Gastrocnemius medialis (tissue), 4 donors: Measurements from ENCODE around the gene ADAMTS14. TPM values are rescaled to one million over a fixed set of nuclear protein-coding genes. Genes with fewer than 3 reads are reported as not detected.

Experiments used
- ATAC-seq, 2 donors: fragments of 150-250 bp; one replicate each; pipeline ENCODE4 v1.9.1; 2016
- DNase-seq, 2 donors: peaks; one replicate each; pipeline ENCODE4 v3.0.0-alpha.2; 2019
- H3K27ac ChIP-seq, 4 donors: fragments of 200-600 bp; sonication (generic); 1 replicate in 1 of 4; 2 replicates in 3 of 4; pipeline ENCODE4 v1.5.1; 2016 to 2018; ENCODE audit warnings: mild to moderate bottlenecking in 2 of 4, moderate library complexity in 1 of 4
- H3K27me3 ChIP-seq, 3 donors: fragments of 200-600 bp; sonication (generic) in 2 of 3; 1 replicate in 1 of 3; 2 replicates in 2 of 3; pipeline versions ENCODE4 v1.5.1 to v1.6.0; 2016 to 2019; ENCODE audit warnings: mild to moderate bottlenecking in 1 of 3, moderate library complexity in 1 of 3
- H3K36me3 ChIP-seq, 2 donors: fragments of 200-600 bp; sonication (generic) in 1 of 2; one replicate each; pipeline ENCODE4 v1.5.1; 2017 to 2018
- H3K4me1 ChIP-seq, 2 donors: fragments of 200-600 bp; sonication (generic) in 1 of 2; one replicate each; pipeline ENCODE4 v1.5.1; 2016 to 2017; ENCODE audit warnings: mild to moderate bottlenecking in 2 of 2
- H3K4me3 ChIP-seq, 4 donors: fragments of 200-600 bp; sonication (generic) in 3 of 4; 1 replicate in 1 of 4; 2 replicates in 3 of 4; pipeline ENCODE4 v1.5.1; 2016 to 2019; ENCODE audit warnings: mild to moderate bottlenecking in 2 of 4
- H3K9me3 ChIP-seq, 3 donors: fragments of 200-600 bp; sonication (generic) in 2 of 3; 1 replicate in 1 of 3; 2 replicates in 2 of 3; pipeline ENCODE4 v1.5.1; 2016 to 2019
- POLR2A ChIP-seq, 2 donors: fragments of 450-650 bp; IDR thresholded peaks; one replicate each; pipeline ENCODE4 v1.6.1; 2017; ENCODE audit warnings: antibody characterized with exemption in 2 of 2, mild to moderate bottlenecking in 2 of 2, moderate library complexity in 2 of 2
- in situ Hi-C, 4 donors: fragments of 200-750 bp; cut with MboI; loops; one replicate each; pipeline versions ENCODE4 v1.15.0 to v1.8.0; 2017; ENCODE audit warnings: low sequenced_read_pairs in 4 of 4
- intact Hi-C: fragments of 100-400 bp; cut with DNase I; formaldehyde crosslinking; loops from one replicate; pipeline ENCODE4 v1.15.1; 2023; ENCODE audit warnings: low total_unique reads
- total RNA-seq, 4 donors: library from RNA; depleted of rRNA; stranded (reverse); fragments of >200 nt; gene quantifications; one replicate each; pipeline versions ENCODE4 v1.1.0 to v1.2.3, GENCODE V29; 2016
- TF ChIP-seq, protein P1 (sequence below), 5 experiments: fragments of 450-650 bp in 3 of 5; fragments of 200-600 bp in 2 of 5; sonication (generic) in 2 of 5; IDR thresholded peaks in 4 of 5; conservative IDR thresholded peaks in 1 of 5; 1 replicate in 4 of 5; 2 replicates in 1 of 5; pipeline ENCODE4 v1.5.1; 2016 to 2019; ENCODE audit warnings: antibody characterized with exemption in 5 of 5, mild to moderate bottlenecking in 3 of 5, moderate library complexity in 3 of 5

ADAMTS14 gene
- total RNA-seq, 4 donors from 2014 or later = 0.10 TPM; not detected in 3

DNA sequence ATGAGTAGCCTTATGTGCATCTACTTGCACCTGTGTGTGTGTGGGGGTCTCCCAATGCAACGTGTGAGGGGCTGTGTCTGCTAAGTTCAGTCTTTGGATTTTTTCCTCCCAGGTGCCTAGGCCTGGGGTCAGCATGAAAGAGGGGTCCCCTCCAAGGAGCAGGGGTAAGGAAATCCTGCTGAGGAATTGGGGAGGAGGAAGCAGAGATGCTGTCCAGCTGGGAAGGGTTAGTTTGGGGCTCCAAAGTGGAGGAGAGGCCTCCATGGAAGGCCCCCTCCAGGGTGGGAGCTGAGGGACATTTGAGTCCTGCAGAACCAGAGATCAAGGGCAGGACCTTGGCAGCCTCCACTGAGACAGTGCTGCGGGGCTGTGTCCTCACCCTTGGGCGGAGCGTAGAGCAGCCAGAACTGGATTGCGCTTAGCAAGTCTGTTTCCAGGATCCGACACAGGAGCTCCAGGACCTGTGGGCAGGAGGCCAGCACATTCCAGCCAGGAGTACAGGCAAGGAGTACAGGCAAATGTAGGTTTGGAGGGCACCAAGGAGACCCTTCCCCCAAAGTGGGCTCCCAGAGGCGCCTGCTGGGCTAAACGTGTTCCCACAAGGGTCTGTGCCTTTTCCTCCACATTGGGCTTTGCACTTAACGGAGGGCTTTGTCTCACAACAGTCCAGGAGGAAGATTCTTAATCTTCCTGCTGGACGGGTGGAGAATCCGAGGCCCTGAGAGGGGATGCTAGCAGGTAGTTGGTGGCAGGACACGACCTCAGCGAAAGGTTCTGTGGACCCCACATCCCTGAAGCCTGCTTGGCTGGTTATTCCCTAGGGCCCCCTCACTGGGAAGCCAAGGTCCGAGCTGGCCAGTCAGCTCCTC is 102.7 kb downstream of the ADAMTS14 start:
- no peak for TF ChIP-seq POLR2A (IDR thresholded peaks at IDR 0.05)
- TF ChIP-seq, protein P1, sequence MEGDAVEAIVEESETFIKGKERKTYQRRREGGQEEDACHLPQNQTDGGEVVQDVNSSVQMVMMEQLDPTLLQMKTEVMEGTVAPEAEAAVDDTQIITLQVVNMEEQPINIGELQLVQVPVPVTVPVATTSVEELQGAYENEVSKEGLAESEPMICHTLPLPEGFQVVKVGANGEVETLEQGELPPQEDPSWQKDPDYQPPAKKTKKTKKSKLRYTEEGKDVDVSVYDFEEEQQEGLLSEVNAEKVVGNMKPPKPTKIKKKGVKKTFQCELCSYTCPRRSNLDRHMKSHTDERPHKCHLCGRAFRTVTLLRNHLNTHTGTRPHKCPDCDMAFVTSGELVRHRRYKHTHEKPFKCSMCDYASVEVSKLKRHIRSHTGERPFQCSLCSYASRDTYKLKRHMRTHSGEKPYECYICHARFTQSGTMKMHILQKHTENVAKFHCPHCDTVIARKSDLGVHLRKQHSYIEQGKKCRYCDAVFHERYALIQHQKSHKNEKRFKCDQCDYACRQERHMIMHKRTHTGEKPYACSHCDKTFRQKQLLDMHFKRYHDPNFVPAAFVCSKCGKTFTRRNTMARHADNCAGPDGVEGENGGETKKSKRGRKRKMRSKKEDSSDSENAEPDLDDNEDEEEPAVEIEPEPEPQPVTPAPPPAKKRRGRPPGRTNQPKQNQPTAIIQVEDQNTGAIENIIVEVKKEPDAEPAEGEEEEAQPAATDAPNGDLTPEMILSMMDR (IDR thresholded peaks at IDR 0.05 in 4 of 5, conservative IDR thresholded peaks at IDR 0.05 in 1 of 5) = no peak
- no peaks in the 10 kb centered on the region for H3K9me3 ChIP-seq
- H3K27me3 ChIP-seq = no peaks in the 10 kb centered on the region
- H3K4me1 ChIP-seq = no peaks in the 10 kb centered on the region
- ATAC-seq (no peak), DNase-seq (no peak)
- no peak overlapping the region for H3K4me3 ChIP-seq
- H3K27ac ChIP-seq = no peak overlapping the region
- H3K36me3 ChIP-seq = no peaks in the 10 kb centered on the region
- in situ Hi-C loops = loop anchor here in 2 of 4 donors (25.0 kb wide), 2 partner anchors 313 to 338 kb away; partner anchors contain the start of gene NODAL (in 1 of the 2)
- intact Hi-C loops = no loop called here

DNA sequence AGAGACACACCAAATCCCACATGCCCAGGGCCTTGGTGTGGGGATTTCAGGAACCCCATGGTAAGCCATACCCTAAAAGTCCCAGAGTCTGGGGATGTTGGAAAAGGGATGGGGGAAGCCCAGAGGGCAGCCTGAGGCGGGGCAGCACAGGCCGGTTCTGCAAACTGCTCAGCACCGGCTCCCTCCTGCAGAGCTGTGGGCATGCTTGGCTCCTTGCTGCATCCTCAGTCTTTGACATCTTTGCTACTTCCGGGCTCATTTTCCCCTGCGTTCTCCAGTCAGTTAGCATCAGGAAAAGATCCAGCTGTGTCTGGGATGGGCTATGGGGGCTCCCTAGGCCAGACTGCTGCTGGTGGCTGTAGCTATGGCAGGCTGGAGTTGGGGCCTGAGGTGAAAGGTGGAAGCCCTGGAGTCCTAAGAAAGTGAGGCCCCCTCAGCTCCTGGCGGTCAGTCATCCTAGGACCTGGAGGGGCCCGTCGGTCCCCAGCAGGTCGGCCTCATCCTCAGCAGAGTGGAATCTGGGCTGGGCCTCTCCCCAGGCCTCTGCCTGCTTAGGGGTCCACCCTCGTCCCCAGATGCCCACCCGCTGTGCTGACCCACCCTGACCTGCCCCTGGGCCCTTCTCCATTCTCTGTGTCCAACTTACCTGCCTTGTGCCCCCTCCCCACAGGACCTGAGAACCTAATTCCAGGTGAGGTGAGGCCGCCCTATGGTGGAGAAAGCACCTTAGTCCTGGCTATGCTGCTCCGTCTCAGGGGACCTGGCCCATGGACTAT is 103.6 kb downstream of the ADAMTS14 start:
- H3K9me3 ChIP-seq = no peaks in the 10 kb centered on the region
- H3K4me3 ChIP-seq = no peak overlapping the region
- in situ Hi-C loops = no loop called here
- no peaks in the 10 kb centered on the region for H3K27me3 ChIP-seq
- intact Hi-C loops = no loop called here
- no peaks in the 10 kb centered on the region for H3K4me1 ChIP-seq
- DNase-seq (no peak), ATAC-seq (no peak)
- H3K36me3 ChIP-seq = no peaks in the 10 kb centered on the region
- no peak overlapping the region for H3K27ac ChIP-seq
- TF ChIP-seq, protein P1 (IDR thresholded peaks at IDR 0.05 in 4 of 5, conservative IDR thresholded peaks at IDR 0.05 in 1 of 5) = no peak
- TF ChIP-seq POLR2A (IDR thresholded peaks at IDR 0.05) = no peak

DNA sequence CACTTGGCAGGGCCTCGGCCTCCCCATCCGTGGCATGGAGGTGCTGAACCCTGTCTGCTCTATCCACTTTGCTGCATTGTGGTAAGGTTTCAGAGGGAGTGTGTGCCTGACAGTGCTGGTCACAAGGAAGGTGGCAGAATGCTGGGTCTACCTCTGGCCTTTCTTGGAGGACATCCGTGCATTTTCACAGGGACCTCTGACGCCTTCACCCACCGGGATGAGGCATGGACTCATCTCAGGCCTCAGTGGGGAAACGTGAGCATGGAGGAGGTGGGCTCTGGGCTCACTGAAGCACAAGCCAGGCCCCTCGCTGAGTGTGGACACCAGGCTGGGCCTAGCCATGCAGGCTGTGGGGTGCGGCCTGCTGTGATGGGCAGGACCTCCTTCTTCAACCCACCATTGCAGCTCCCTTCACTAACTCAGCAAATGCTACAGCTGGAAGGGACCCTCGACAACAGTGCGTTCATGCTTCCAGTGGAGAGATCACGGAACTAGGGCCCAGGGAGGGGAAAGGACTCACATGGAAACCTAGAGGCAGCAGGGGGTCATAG is 104.2 kb downstream of the ADAMTS14 start:
- intact Hi-C loops = no loop called here
- Histone ChIP-seq H3K4me1 (no peaks in the 10 kb centered on the region), H3K36me3 (no peaks in the 10 kb centered on the region), H3K4me3 (no peak overlapping the region), H3K9me3 (no peaks in the 10 kb centered on the region), H3K27ac (no peak overlapping the region), H3K27me3 (no peaks in the 10 kb centered on the region)
- in situ Hi-C loops = no loop called here
- ATAC-seq = no peak
- TF ChIP-seq, protein P1 (IDR thresholded peaks at IDR 0.05 in 4 of 5, conservative IDR thresholded peaks at IDR 0.05 in 1 of 5) = no peak
- no peak for TF ChIP-seq POLR2A (IDR thresholded peaks at IDR 0.05)
- DNase-seq = no peak

DNA sequence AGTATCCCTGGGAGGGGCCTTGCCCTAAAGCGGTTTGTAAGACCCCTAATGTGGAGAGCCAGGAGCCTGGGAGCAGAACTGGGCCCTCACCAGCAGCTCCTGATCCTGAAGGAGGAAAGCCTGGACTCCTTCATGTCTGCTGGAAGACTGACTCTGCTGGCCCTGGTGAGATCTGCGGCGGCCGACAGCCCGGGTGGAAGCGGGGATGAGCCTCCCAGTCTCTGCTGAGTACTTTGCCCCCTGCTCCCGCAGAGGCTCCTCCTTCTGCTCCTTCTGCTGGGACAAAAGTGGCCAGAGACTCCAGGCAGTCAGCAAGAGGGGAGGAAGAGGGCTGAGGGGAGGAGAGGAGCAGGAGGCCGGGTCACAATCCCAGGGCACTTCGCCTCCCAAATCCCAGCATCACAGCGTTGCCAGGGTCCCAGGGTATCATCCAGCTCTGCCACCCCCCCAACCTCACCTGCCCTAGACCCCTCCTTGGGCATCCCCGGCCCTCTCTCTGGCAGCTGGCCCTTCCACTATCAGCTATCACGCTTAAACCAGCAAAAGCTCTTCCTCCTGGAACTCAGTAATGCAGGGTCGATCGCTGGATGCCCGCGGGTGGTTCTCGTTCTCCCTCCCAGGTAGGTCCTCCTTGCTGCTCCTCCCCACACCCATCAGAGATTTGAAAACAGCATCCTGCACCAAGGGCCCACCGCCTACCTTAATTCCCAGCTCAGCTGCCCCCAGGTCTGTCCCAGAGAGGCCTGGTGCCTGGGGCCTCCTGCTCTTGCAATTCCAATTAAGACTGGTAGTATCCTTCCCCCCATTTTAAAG is 105.0 kb downstream of the ADAMTS14 start:
- intact Hi-C loops = no loop called here
- no peaks in the 10 kb centered on the region for H3K27me3 ChIP-seq
- TF ChIP-seq, protein P1 (IDR thresholded peaks at IDR 0.05 in 4 of 5, conservative IDR thresholded peaks at IDR 0.05 in 1 of 5) = no peak
- TF ChIP-seq POLR2A (IDR thresholded peaks at IDR 0.05) = no peak
- ATAC-seq (no peak), DNase-seq (no peak)
- H3K4me1 ChIP-seq = no peaks in the 10 kb centered on the region
- H3K9me3 ChIP-seq = no peaks in the 10 kb centered on the region
- no peak overlapping the region for H3K4me3 ChIP-seq
- no peak overlapping the region for H3K27ac ChIP-seq
- in situ Hi-C loops = no loop called here
- H3K36me3 ChIP-seq = no peaks in the 10 kb centered on the region
